Effector memory CD4-positive, alpha-beta T cell (primary cell): ENCODE data around the gene IGSF21.

Experiments used
- DNase-seq, 3 donors: peaks; one replicate each; pipeline ENCODE4 v3.0.0-alpha.2; 2020
- H3K27ac ChIP-seq: 2 replicates; pipeline ENCODE4 v1.7.0; 2013; ENCODE audit warnings: mild to moderate bottlenecking, low read length, moderate library complexity; ENCODE audit not compliant: insufficient read depth, poor library complexity, severe bottlenecking
- H3K27me3 ChIP-seq: replicated peaks from 2 replicates; pipeline ENCODE4 v1.7.0; 2013; ENCODE audit warnings: mild to moderate bottlenecking, low read length; ENCODE audit not compliant: insufficient read depth, control insufficient read depth, poor library complexity, severe bottlenecking
- H3K36me3 ChIP-seq: 2 replicates; pipeline ENCODE4 v1.7.0; 2013; ENCODE audit warnings: mild to moderate bottlenecking, low read length, moderate library complexity; ENCODE audit not compliant: control insufficient read depth, insufficient read depth
- H3K4me1 ChIP-seq: 2 replicates; pipeline ENCODE4 v1.7.0; 2013; ENCODE audit warnings: low read length, mild to moderate bottlenecking; ENCODE audit not compliant: control insufficient read depth, insufficient read depth, poor library complexity, severe bottlenecking
- H3K4me3 ChIP-seq: 2 replicates; pipeline ENCODE4 v1.7.0; 2013; ENCODE audit warnings: low read length, low read depth, mild to moderate bottlenecking; ENCODE audit not compliant: insufficient read depth, poor library complexity, severe bottlenecking
- H3K9me3 ChIP-seq: 2 replicates; pipeline ENCODE4 v1.7.0; 2013; ENCODE audit warnings: mild to moderate bottlenecking, low read length, moderate library complexity; ENCODE audit not compliant: control insufficient read depth

Gene IGSF21

GRCh38 chr1:18118078-18118477 is 10.5 kb downstream of the IGSF21 start:
- Histone ChIP-seq H3K27me3 (peaks cover 3% of the 10 kb centered on the region), H3K36me3 (no peaks in the 10 kb centered on the region), H3K4me3 (no peak overlapping the region), H3K27ac (no peak overlapping the region), H3K9me3 (no peaks in the 10 kb centered on the region), H3K4me1 (no peaks in the 10 kb centered on the region)
- no peak for DNase-seq

GRCh38 chr1:18118491-18118890 is 10.9 kb downstream of the IGSF21 start:
- Histone ChIP-seq H3K9me3 (no peaks in the 10 kb centered on the region), H3K4me3 (no peak overlapping the region), H3K36me3 (no peaks in the 10 kb centered on the region), H3K27me3 (peaks cover 3% of the 10 kb centered on the region), H3K4me1 (no peaks in the 10 kb centered on the region), H3K27ac (no peak overlapping the region)
- DNase-seq = no peak

- no peak for DNase-seq
- H3K36me3 ChIP-seq = no peaks in the 10 kb centered on the region
- no peaks in the 10 kb centered on the region for H3K4me1 ChIP-seq
- H3K9me3 ChIP-seq = no peaks in the 10 kb centered on the region
- H3K27me3 ChIP-seq = no peaks in the 10 kb centered on the region
- H3K27ac ChIP-seq = no peak overlapping the region
- H3K4me3 ChIP-seq = no peak overlapping the region
These were observed 11.7 kb downstream of the IGSF21 start for GRCh38 chr1:18119289-18119688.

GRCh38 chr1:18119771-18120377 is 12.3 kb downstream of the IGSF21 start:
- Histone ChIP-seq H3K27me3 (no peaks in the 10 kb centered on the region), H3K27ac (no peak overlapping the region), H3K4me1 (no peaks in the 10 kb centered on the region), H3K36me3 (no peaks in the 10 kb centered on the region), H3K4me3 (no peak overlapping the region), H3K9me3 (no peaks in the 10 kb centered on the region)
- DNase-seq = no peak

- no peaks in the 10 kb centered on the region for H3K9me3 ChIP-seq
- no peaks in the 10 kb centered on the region for H3K36me3 ChIP-seq
- no peaks in the 10 kb centered on the region for H3K27me3 ChIP-seq
- no peaks in the 10 kb centered on the region for H3K4me1 ChIP-seq
- H3K27ac ChIP-seq = no peak overlapping the region
- DNase-seq = no peak
- no peak overlapping the region for H3K4me3 ChIP-seq
These were observed 13.0 kb downstream of the IGSF21 start for GRCh38 chr1:18120638-18121037.

GRCh38 chr1:18121072-18121820 is 13.6 kb downstream of the IGSF21 start:
- Histone ChIP-seq H3K36me3 (no peaks in the 10 kb centered on the region), H3K27me3 (no peaks in the 10 kb centered on the region), H3K4me1 (no peaks in the 10 kb centered on the region), H3K9me3 (no peaks in the 10 kb centered on the region), H3K27ac (no peak overlapping the region), H3K4me3 (no peak overlapping the region)
- DNase-seq = no peak

GRCh38 chr1:18123467-18123992 is 15.9 kb downstream of the IGSF21 start:
- Histone ChIP-seq H3K9me3 (no peaks in the 10 kb centered on the region), H3K27me3 (no peaks in the 10 kb centered on the region), H3K27ac (no peak overlapping the region), H3K36me3 (no peaks in the 10 kb centered on the region), H3K4me1 (no peaks in the 10 kb centered on the region), H3K4me3 (no peak overlapping the region)
- no peak for DNase-seq

- Histone ChIP-seq H3K9me3 (no peaks in the 10 kb centered on the region), H3K27ac (no peak overlapping the region), H3K4me3 (no peak overlapping the region), H3K36me3 (no peaks in the 10 kb centered on the region), H3K4me1 (no peaks in the 10 kb centered on the region), H3K27me3 (no peaks in the 10 kb centered on the region)
- no peak for DNase-seq
These were observed 17.4 kb downstream of the IGSF21 start for GRCh38 chr1:18124977-18125376.

- Histone ChIP-seq H3K27me3 (no peaks in the 10 kb centered on the region), H3K4me3 (no peak overlapping the region)
These were observed 19.0 kb downstream of the IGSF21 start for GRCh38 chr1:18126616-18127015.

GRCh38 chr1:18128298-18128697 is 20.7 kb downstream of the IGSF21 start:
- H3K4me1 ChIP-seq = no peaks in the 10 kb centered on the region

More at GRCh38 chr1:18126616-18127015, 19.0 kb downstream of the IGSF21 start:
- no peaks in the 10 kb centered on the region for H3K9me3 ChIP-seq
- no peaks in the 10 kb centered on the region for H3K36me3 ChIP-seq
- no peaks in the 10 kb centered on the region for H3K4me1 ChIP-seq
- no peak overlapping the region for H3K27ac ChIP-seq
- DNase-seq = no peak

More at GRCh38 chr1:18128298-18128697, 20.7 kb downstream of the IGSF21 start:
- DNase-seq = no peak
- Histone ChIP-seq H3K27me3 (no peaks in the 10 kb centered on the region), H3K9me3 (no peaks in the 10 kb centered on the region), H3K4me3 (no peak overlapping the region), H3K27ac (no peak overlapping the region), H3K36me3 (no peaks in the 10 kb centered on the region)
